Upper lobe of left lung (tissue), 4 donors: Measurements from ENCODE around the gene SH3YL1.

Experiments used
- CTCF ChIP-seq, 6 experiments: fragments of 450-650 bp in 4 of 6; fragments of 200-600 bp in 2 of 6; sonication (generic) in 2 of 6; IDR thresholded peaks; one replicate each; pipeline ENCODE4 v1.5.1; 2016 to 2019; ENCODE audit warnings: antibody characterized with exemption in 6 of 6
- EP300 ChIP-seq, 4 donors: sonication (generic); formaldehyde crosslinking; IDR thresholded peaks; one replicate each; pipeline ENCODE4 v1.5.1; 2017; ENCODE audit warnings: antibody characterized with exemption in 4 of 4, control low read depth in 2 of 4
- POLR2AphosphoS5 ChIP-seq, 2 donors: sonication (generic); formaldehyde crosslinking; IDR thresholded peaks; one replicate each; pipeline ENCODE4 v1.5.1; 2017; ENCODE audit warnings: antibody characterized with exemption in 2 of 2

- TF ChIP-seq EP300 (IDR thresholded peaks at IDR 0.05) (no peak), CTCF (IDR thresholded peaks at IDR 0.05) (no peak), POLR2AphosphoS5 (IDR thresholded peaks at IDR 0.05) (no peak)
Observed at GRCh38 chr2:213932-214693, 49.7 kb downstream of the SH3YL1 start.
